ENCODE data around the gene WASHC3. TPM values are rescaled to one million over a fixed set of nuclear protein-coding genes. Genes with fewer than 3 reads are reported as not detected.

Gene WASHC3
- total and polyA plus RNA-seq, 10 of the 15 experiments (the other 5 are each of a cell fraction or from before 2014, with no cell fraction given): 18.8 to 106 (median 64.3) TPM

DNA sequence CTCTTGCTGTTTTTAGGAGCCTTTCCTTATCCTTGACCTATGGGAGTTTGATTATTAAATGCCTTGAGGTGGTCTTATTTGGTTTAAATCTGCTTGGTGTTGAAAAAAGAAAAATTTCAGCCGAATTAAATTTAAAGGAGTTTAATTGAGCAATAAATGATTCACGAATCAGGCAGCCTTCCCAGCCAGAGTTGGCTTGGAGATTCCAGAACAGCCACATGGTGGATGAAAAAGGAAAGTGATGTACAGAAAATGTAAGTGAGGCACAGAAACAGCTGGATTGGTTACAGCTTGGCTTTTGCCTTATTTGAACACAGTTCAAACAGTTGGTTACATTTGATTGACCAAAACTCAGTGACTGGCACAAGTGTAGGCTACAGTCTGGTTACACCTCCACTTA is 69.7 kb downstream of the WASHC3 start:
- Histone ChIP-seq H3K27me3 (replicated peaks in 1 of 2; ENCODE audit: control insufficient read depth in 2 of 2, insufficient read depth in 2 of 2, low read length in 1 of 2) (no peaks in the 10 kb centered on the region), H3K4me1 (ENCODE audit: control insufficient read depth, insufficient read depth, low read length) (no peaks in the 10 kb centered on the region), H3K36me3 (ENCODE audit: control insufficient read depth in 2 of 2, insufficient read depth in 2 of 2, low read length in 1 of 2) (no peaks in the 10 kb centered on the region; a peak in 1 of 4 replicates), H2AFZ (ENCODE audit: control insufficient read depth, low read depth, low read length) (no peak overlapping the region), H3K27ac (ENCODE audit: control insufficient read depth, insufficient read depth) (no peak overlapping the region), H3K9ac (ENCODE audit: control insufficient read depth, insufficient read depth, low read length) (no peak overlapping the region), H3K4me3 (no peak overlapping the region), H4K20me1 (ENCODE audit: control insufficient read depth, insufficient read depth) (no peaks in the 10 kb centered on the region), H3K9me3 (replicated peaks; ENCODE audit: control insufficient read depth, insufficient read depth, low read length) (no peaks in the 10 kb centered on the region), H3K79me2 (ENCODE audit: control insufficient read depth, insufficient read depth, low read length) (peaks cover 44% of the 10 kb centered on the region), H3K4me2 (ENCODE audit: control insufficient read depth, insufficient read depth) (no peak overlapping the region)
- no peak for DNase-seq (ENCODE audit: low read depth, low spot score)
- no TSS peak for BruUV-seq (replicated peaks)
- FAIRE-seq: no peak
- SMC1A ChIA-PET (ENCODE audit: uncharacterized antibody, unreplicated experiment): interaction anchor here (0.5 to 1.1 kb wide), 2 partner anchors 102 to 464 kb away, joined by 3 read pairs; no protein-coding TSS in a partner anchor
- CTCF ChIA-PET: interaction anchor here (0.8 kb wide), 1 partner anchor 12 kb away, joined by 3 read pairs; no protein-coding TSS in a partner anchor
- RAD21 ChIA-PET (ENCODE audit: unreplicated experiment): no interaction called here
- no peak for ATAC-seq
- intact Hi-C loops (cut with micrococcal nuclease; ENCODE audit: unreplicated experiment) (no loop called here), in situ Hi-C loops (cut with MboI) (no loop called here)
- POLR2A ChIA-PET: no interaction called here
- WGBS (ENCODE audit: insufficient coverage, insufficient replicate concordance, low lambda C conversion rate, missing lambda C conversion rate): 81% methylated on average over 2 of the region's 2 CpGs
- TF ChIP-seq RAD51 (IDR thresholded peaks at IDR 0.05): no peak
- TF ChIP-seq RB1 (IDR thresholded peaks at IDR 0.05; ENCODE audit: borderline replicate concordance): no peak
- TF ChIP-seq HDGF (IDR thresholded peaks at IDR 0.05): no peak
- no peak for TF ChIP-seq ASH2L (IDR thresholded peaks at IDR 0.05; ENCODE audit: borderline replicate concordance, low read depth)
- no peak for TF ChIP-seq CBX5 (IDR thresholded peaks at IDR 0.05; ENCODE audit: low read depth)
- TF ChIP-seq, protein P1, sequence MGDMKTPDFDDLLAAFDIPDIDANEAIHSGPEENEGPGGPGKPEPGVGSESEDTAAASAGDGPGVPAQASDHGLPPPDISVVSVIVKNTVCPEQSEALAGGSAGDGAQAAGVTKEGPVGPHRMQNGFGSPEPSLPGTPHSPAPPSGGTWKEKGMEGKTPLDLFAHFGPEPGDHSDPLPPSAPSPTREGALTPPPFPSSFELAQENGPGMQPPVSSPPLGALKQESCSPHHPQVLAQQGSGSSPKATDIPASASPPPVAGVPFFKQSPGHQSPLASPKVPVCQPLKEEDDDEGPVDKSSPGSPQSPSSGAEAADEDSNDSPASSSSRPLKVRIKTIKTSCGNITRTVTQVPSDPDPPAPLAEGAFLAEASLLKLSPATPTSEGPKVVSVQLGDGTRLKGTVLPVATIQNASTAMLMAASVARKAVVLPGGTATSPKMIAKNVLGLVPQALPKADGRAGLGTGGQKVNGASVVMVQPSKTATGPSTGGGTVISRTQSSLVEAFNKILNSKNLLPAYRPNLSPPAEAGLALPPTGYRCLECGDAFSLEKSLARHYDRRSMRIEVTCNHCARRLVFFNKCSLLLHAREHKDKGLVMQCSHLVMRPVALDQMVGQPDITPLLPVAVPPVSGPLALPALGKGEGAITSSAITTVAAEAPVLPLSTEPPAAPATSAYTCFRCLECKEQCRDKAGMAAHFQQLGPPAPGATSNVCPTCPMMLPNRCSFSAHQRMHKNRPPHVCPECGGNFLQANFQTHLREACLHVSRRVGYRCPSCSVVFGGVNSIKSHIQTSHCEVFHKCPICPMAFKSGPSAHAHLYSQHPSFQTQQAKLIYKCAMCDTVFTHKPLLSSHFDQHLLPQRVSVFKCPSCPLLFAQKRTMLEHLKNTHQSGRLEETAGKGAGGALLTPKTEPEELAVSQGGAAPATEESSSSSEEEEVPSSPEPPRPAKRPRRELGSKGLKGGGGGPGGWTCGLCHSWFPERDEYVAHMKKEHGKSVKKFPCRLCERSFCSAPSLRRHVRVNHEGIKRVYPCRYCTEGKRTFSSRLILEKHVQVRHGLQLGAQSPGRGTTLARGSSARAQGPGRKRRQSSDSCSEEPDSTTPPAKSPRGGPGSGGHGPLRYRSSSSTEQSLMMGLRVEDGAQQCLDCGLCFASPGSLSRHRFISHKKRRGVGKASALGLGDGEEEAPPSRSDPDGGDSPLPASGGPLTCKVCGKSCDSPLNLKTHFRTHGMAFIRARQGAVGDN (IDR thresholded peaks at IDR 0.05): no peak
- no peak for TF ChIP-seq BMI1 (IDR thresholded peaks at IDR 0.05; ENCODE audit: borderline replicate concordance)
- TF ChIP-seq PML (IDR thresholded peaks at IDR 0.05; ENCODE audit: low read length): no peak
